GM21360 (cell line): Measurements from ENCODE around the gene ITCH.
"Not testable (repeated sequence)": the region's sequence is repeated elsewhere in the genome, so short reads cannot be mapped to it uniquely, and the experiment has no call there.

ENCODE experiments used
- ATAC-seq: cut with Tn5 transposase; IDR thresholded peaks from one replicate; pipeline ENCODE4 v1.9.1; 2021; ENCODE audit warnings: mild to moderate bottlenecking, moderate library complexity; ENCODE audit not compliant: unreplicated experiment

The ITCH gene

DNA sequence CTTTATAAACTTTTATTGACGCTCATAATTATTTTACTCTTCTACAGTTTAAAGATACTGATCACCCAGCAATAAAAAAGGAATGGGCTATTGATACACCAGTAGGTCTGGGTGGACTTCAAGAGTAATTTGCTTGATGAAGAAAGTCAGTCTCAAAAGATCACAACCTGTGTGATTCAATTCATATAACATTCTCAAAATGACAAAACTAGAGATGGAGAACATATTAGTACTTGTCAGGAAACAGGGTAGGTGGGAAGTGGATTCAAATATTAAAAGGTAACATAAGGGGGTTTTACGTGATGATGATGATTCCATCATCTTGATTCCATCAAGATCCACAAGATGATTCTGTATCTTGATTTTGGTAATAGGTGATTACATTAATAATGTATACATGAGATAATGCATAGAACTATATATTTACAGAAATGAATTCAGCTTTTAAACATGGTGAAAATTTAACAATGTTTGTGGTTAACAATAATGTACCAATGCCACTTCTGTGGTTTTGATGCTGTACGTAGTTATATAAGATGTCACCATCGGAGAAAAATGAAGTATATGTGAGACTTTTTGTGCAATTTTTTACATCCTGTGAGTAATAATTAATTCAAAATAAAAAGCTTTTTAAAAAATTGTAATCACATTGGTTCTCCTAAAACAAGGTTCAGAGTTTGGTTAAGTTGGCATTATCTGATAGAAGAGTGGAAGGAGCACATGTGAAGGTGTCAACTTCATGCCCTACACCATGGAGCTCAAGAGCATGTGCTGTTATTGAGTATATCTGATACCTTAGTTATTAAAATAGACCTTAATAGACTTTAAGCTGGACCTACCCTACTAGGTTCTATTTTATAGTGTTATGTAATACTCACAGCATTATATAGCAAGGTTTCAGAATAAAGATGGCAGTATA, 86.9 kb downstream of the ITCH start:
- ATAC-seq: no peak

DNA sequence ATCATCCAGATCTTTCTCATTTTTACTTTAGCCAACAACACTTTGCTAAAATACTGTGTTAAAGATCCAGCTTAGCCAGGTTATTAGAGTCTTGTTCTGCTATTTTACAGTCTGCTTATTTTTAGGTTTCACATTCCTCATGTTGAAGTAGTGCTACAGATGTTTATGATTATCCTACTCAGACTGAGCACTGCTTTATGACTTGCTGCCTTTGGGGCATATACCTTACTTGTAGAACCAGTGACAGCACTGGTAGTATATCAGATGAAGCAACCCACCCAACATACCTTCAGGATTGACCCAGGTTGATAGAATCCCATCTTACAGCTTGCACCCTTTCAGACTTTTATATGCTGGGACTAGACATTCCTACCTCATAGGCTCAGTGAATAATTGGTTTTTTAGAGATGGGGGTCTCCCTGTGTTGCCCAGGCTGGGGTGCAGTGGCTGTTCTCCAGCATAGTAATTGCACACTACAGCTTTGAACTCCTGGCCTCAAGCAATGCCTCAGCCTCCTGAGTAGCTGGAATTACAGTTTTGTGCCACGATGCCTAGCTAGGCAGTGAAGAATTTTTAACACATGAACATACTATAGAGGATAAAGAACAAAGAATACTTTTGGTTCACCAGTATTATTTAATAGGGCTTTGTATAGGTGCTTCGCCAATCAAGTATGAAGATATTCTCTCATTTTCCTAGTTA, 89.4 kb downstream of the ITCH start:
- ATAC-seq: no peak

DNA sequence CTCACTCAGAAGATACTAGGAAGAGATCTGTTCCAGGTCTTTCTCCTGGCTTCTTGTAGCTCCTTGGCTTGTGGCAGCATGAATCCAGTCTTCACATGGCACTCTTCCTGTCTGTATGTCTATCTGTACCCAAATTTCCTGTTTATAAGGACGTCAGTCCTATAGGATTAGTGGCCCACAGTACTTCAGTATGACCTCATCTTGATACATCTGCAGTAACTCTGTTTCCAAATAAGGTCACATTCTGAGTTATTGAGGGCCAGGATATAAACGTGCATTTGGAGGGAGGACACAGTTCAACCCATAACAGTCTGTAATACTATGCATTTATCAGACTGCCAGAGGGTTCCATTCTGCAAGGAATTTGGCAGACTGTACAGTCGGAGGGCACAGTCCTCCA, 95.6 kb downstream of the ITCH start:
- no peak for ATAC-seq

DNA sequence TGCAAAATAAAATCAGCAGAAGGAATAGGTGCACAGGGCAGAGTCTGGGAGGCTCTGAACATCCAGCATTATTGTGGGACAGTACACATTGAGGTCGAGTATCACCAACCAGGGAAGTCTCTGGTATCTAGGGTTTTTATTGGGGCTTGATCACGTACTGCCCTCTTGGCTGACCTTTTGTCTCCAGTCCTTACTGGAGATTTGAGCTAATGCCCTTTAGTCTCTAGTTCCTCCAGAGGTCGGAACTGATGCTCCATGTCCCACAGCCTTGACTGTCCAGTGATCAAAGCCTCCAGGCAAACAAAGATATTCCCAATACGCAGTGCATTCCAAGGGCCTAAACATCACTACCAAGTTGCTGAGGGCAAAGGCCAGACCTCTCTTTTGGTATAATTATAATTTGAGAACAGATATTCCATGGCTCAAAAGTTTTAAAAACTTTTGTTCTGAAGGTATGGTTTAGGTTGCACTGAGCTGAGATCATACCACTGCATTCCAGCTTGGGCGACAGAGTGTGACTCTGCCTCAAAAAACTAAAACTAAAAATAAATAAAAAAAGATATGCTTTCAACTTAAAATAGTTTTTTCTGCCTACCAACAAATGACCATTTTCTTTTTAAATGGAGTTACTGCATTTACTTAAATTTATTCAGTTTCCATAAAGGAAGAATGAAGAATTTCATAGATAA, 96.3 kb downstream of the ITCH start:
- no peak for ATAC-seq

DNA sequence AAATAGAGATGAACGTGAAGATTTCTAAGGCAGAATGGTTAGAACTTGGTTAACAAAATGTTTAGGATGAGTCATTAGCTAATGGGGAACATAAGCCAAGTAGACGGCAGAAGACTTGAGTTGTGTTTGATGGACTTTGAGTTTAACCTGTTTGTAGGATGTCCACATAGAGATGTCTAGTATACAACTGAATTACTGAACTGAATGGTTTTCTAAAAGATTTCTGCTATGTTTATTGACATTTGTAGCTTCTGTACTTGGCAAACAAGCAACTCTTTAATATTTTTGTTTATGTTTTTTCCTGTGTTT, 98.7 kb downstream of the ITCH start:
- no peak for ATAC-seq

DNA sequence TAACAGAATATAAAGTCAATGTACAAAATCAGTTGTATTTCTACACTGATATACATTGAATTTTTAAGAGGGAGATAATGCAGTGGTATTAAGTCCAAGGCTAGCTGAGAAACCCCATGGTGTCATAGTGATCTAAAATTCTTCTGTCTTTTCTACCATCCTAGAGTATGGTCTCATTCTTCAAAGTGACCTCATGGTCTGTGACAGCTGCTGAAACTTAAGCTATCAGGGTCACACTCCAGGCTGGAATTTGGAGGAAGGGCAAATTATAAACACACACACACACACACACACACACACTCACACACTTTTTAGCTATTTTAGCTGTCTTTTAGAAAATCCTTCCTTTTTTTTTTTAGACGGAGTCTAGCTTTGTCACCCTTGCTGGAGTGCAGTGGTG, 105.9 kb downstream of the ITCH start:
- no peak for ATAC-seq

DNA sequence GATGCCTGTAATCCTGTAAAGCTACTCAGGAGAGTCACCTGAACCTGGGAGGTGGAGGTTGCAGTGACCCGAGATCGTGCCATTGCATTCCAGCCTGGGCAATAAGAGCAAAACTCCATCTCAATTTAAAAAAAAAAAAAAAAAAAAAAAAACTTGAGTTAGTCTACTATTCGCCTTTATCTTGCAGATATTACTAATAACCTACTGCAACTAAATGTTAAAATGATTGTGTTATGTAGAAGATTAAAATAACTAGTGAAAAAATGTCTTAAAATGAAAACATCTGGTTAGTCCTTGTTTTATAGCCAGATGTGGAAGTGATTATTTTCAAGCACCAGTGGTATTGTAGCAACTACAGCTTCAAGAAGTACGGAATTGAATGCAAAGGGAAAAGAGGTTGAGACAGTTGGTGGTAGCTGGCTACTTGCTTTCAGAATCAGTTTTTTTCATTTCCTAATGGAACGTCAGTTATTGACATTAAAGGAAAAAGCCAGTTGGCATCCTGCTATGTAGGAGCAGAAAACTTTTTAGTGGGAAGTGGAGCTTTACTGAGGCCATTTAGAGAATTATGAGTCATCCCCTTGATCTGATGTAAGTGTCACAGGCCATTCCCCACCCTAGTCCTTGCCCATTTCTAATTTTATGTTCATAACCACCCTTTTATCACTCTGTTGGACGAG, 109.3 kb downstream of the ITCH start:
- no peak for ATAC-seq

DNA sequence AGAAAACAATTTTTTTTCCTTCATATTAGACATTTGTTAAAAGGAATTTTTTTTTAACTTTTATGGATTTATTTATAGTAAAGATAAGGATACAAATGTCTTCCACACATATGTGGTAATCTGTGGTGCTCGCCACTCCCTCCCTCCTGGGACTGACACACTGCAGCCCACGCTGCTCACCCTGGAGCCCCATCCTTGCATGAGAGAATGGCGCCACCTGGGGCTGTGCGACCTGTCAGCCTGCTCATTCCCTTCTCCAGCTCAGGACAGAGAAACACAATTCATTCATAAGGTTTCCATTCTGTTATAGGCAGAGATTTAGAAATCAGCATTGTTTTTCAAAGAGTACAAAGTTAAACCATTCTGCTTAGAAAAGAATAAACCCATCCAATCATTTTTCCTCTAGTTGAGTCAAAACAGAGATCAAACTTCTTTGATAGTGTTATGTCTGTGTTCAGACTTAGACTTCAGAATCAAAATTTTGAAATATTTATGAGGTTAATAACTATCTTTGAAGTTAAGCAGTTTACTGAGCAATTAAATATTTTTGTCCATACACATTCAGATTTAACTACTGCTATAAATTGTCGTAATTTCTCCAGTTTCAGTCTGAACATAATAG, 110.3 kb downstream of the ITCH start:
- ATAC-seq: no peak

DNA sequence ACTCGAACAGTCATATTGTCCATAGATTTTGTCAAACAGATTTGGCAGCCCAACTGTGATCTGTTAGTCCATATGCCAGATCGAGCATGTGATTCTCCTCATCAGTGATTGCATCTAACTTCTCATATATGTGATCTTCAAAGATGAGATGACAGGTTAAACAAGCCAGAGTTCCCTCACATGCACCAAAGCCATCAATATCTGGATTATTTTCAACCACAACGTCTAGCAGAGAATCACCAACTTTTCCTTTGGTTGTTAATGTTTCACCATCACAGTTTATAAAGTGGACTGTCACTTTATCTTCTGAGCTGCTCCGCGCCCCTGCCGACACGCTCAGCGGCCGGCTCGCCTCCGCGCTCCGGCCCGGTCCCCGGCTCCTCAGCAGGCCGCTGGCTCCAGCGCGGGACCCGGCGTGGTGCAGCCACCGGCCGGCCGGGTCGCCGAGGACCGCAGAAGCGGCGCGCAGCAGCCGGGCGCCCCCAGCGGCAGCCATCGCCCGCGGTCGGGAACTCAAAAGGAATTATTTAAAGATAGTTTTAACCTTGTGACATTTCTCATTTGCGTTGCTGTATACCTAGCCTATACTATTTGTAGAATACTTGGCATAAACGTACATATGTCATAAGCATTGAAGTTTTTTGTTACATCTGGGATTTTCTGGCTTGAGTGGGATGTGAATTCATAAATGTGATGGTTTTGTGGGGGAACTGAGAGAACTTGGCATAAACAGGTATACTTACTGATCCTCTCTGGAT, 113.1 kb downstream of the ITCH start:
- no peak for ATAC-seq

DNA sequence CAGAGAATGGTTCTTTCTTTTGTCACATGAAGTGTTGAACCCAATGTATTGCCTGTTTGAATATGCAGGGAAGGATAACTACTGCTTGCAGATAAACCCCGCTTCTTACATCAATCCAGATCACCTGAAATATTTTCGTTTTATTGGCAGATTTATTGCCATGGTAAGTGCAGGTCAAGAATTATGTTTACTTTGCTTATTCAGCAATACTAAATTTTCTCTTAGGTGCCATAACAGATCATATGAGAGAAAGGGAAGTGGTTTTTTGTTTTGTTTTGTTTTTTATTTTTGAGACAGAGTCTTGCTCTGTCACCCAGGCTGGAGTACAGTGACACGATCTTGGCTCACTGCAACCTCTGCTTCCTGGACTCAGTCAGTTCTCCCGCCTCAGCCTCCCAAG, 116.6 kb downstream of the ITCH start:
- ATAC-seq: no peak

DNA sequence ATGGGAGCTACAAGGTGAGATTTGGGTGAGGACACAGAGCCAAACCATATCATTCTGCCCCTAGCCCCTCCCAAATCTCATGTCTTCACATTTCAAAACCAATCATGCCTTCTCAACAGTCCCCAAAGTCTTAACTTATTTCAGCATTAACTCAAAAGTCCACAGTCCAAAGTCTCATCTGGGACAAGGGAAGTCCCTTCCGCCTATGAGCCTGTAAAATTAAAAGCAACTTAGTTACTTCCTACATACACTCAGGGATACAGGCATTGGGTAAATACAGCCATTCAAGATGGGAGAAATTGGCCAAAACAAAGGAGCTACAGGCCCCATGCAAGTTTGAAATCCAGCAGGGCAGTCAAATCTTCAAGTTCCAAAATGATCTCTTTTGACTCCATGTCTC, 119.1 kb downstream of the ITCH start:
- ATAC-seq: not testable (repeated sequence)

DNA sequence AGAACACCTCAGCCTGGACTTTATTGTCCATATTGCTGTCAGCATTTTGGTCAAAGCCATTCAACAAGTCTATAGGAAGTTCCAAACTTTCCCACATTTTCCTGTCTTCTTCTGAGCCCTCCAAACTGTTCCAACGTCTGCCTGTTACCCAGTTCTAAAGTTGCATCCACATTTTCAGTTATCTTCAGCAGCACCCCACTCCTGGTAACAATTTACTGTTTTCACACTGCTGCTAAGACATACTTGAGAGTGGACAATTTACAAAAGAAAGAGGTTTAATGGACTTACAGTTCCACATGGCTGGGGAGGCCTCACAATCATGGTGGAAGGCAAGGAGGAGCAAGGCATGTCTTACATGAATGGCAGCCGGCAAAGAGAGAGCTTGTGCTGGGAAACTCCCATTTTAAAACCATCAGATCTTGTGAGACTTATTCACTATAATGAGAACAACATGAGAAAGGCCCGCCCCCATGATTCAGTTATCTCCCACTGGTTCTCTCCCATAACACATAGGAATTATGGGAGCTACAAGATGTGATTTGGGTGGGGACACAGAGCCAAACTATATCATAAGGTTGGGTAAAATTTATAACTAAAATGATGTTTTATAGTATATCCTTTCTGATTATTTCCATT, 120.6 kb downstream of the ITCH start:
- not testable (repeated sequence) for ATAC-seq

DNA sequence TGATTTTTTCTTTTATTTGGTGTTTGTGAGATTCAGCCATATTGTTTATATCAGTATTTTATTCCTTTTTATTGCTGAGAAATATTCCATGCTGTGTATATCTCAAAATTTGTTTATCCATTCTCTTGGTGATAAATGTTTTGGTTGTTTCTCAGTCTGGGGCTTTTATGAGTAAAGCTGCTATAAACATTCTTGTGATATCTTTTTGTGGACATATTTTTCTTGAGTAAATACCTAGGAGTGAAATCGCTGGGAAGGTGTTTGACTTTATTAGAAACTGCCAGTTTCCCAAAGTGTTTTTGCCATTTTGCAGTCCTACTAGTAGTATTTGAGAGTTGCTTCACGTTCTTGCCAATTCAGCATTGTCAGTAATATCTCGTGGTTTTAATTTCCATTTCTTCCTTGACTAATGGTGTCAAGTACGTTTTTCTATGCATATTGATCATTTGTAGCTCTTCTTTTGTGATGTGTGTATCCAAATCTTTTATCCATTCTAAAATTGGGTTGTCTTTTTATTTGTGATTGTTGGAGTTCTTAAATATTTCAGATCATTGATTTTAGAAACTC, 122.1 kb downstream of the ITCH start:
- ATAC-seq: no peak

DNA sequence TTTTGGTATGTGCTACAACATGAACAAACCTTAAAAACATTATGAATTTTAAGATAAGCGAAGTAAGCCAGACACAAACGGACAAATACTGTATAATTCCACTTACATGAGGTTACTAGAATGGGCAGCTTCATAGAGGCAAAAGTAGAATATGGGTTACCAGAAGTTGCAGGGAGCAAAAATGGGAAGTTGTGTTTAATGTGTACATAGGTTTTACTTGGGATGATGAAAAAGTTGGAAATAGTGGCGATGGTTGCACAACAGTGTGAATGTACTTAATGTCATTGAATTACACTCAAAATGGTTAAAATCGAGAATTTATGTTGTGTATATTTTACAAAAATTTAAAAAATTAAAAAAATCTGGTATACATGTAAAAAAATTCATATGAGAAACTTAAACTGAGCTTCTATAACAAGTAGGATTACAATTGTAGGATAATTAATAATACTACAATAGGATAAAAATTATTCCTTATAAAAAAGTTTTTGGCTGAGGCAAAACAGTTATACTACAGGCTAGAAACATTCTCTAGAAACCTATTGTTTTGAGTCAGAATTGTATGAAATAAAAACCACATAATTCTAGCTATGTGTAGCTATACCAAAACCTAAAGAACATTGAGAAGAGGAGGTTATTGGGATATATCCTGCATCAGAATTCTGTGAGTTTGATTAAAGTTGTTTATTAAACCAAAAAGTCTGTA, 128.3 kb downstream of the ITCH start:
- no peak for ATAC-seq

DNA sequence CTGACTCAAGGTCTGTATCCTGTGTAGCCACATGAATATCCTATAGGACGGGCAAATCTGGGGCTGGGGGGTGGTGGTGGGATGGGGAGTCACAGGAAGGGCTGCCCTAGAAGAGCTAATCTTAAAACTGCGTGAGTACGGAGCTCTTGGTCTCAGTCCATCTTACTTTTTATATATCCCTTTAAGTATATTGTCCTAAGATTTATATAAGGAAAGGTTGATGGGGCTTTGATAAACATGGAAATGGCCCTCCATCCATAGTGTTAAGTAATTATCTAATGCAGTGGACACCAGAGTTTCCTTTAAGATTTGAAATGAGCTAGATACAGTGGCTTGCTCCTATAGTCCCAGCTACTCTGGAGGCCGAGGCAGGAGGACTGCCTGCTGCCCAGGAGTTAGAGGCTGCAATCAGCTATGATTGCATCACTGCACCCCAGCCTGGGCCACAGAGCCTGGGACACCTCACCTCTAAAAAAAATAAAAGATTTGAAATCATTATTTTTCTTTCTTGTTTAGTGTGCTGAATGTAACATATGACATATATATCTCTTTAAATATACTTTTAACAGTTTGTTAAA, 128.9 kb downstream of the ITCH start:
- no peak for ATAC-seq

DNA sequence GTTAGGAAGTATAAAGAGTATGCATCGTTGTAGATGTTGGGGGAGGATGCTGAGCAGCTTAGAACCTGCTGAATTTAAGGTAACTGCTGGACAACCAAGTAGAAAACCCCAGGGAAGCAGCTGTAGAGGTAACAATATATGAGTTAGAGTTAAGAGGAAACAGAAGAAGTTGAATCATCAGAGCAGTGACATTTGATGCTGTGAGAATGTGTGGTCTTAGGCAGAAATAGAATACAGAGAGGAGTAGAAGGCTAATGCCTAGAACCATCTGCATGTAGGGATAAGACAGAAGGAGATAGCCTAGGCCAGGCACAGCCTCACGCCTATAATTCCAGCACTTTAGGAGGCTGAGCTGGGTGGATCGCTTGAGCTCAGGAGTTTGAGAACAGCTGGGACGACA, 130.6 kb downstream of the ITCH start:
- ATAC-seq: no peak

DNA sequence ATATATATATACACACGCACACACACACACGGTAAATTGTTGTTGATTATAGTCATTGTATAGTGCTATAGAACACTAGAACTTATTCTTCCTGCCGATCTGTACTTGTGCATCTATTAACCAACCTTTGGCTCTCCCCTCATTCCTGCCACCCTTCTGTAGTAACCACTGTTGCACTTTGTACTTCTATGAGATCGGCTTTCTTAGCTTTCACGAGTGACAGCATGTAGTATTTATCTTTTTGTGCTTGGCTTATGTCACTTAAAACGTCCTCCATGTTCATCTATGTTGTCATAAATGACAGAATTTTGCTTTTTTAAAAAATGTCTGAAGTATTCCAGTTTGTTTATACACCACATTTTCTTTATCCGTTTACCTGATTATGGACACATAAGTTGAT, 132.2 kb downstream of the ITCH start:
- no peak for ATAC-seq

DNA sequence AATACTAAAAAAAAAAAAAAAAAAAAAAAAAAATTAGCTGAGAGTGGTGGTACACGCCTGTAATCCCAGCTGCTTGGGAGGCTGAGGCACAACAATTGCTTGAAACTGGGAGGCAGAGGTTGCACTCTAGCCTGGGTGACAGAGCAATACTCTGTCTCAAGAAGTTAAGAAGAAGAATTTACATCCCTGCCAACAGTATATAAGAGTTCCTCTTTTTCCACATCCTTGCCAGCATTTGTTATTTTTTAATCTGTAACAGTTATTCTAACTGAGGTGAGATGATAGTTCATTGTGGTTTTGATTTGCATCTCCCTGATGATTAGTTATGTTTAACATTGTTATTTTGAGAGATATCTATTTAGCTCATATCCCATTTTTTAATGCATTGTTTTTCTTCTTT, 132.8 kb downstream of the ITCH start:
- ATAC-seq: no peak
